ENCODE results near the gene XPO6.

XPO6 gene

DNA sequence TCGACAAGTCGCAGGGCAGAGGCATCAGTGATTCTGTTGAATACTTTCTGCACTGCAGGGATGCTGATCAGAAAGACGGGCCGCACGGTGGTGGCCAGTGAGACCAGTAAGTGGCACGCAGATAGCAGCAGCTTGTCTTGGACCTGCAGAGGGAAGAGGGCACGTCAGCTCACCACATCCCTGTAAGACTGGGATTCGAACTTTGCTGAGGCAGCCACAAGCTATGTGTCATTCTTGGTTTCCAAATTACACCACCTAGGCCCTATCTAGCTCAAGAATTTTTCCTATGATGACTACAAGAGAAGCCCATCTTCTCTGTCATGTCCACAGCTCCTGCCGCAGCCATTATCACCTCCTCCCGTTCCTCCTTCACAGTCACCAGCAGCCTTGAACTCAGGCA, 98.9 kb downstream of the XPO6 start:
- Histone ChIP-seq H3K36me3 (ENCODE audit: control insufficient read depth in 2 of 2, insufficient read depth in 2 of 2, low read length in 2 of 2) (peaks cover 46 to 51% of the 10 kb centered on the region in 2 donors), H3K27ac (ENCODE audit: low read length) (no peak overlapping the region), H3K4me1 (ENCODE audit: control insufficient read depth, insufficient read depth, low read length) (no peaks in the 10 kb centered on the region), H3K27me3 (ENCODE audit: control insufficient read depth in 1 of 2, insufficient read depth in 2 of 2, low read length in 2 of 2) (no peaks in the 10 kb centered on the region), H3K9me3 (ENCODE audit: control insufficient read depth in 2 of 2, low read length in 2 of 2) (no peaks in the 10 kb centered on the region), H3K4me3 (ENCODE audit: low read length in 2 of 2) (no peak overlapping the region), H3K9ac (ENCODE audit: low read length in 2 of 2) (no peak overlapping the region)

DNA sequence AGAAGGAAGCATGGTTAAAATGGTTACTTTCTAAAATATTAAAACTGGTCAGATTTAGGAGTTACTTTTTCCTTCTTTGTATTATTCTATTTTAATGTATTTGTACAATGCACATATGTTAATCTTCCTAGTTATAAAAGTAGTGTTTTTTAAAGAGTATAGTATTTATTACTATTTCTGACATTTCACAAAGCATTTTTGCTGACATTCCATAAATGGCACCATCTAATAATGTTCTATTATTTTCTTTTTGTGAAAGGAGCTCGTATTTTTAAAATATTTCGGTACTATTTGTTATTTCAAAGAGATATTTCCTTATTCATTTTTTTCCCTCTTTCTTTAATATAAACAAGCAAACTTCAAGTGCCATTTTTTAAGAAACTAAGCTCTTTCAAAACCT, 100.8 kb downstream of the XPO6 start:
- H3K27me3 ChIP-seq (ENCODE audit: control insufficient read depth in 1 of 2, insufficient read depth in 2 of 2, low read length in 2 of 2), result no peaks in the 10 kb centered on the region
- no peak overlapping the region for H3K27ac ChIP-seq (ENCODE audit: low read length)
- peaks cover 62 to 63% of the 10 kb centered on the region in 2 donors for H3K36me3 ChIP-seq (ENCODE audit: control insufficient read depth in 2 of 2, insufficient read depth in 2 of 2, low read length in 2 of 2)
- H3K9me3 ChIP-seq (ENCODE audit: control insufficient read depth in 2 of 2, low read length in 2 of 2), result no peaks in the 10 kb centered on the region
- H3K4me3 ChIP-seq (ENCODE audit: low read length in 2 of 2), result no peak overlapping the region
- no peaks in the 10 kb centered on the region for H3K4me1 ChIP-seq (ENCODE audit: control insufficient read depth, insufficient read depth, low read length)
- no peak overlapping the region for H3K9ac ChIP-seq (ENCODE audit: low read length in 2 of 2)

DNA sequence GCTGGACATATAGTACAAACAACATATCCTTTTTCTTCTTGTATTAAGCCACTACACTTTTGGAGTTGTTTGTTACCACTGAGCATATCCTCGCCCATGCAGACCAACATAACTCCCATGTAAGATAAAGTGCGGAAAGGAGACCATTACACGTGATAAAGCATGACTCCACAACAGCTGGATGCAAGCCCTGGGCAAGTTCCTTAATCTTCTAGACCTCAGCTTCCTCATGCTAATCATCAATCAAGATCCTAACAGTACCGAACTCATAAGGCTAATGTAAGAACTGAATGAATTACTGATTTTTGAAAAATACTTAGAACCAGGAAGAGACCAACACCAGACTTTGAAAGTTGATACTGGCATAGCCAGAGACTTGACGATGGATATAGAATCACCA, 101.3 kb downstream of the XPO6 start:
- no peaks in the 10 kb centered on the region for H3K9me3 ChIP-seq (ENCODE audit: control insufficient read depth in 2 of 2, low read length in 2 of 2)
- H3K4me3 ChIP-seq (ENCODE audit: low read length in 2 of 2), result no peak overlapping the region
- H3K4me1 ChIP-seq (ENCODE audit: control insufficient read depth, insufficient read depth, low read length), result no peaks in the 10 kb centered on the region
- peaks cover 64% of the 10 kb centered on the region in 2 donors for H3K36me3 ChIP-seq (ENCODE audit: control insufficient read depth in 2 of 2, insufficient read depth in 2 of 2, low read length in 2 of 2)
- H3K27me3 ChIP-seq (ENCODE audit: control insufficient read depth in 1 of 2, insufficient read depth in 2 of 2, low read length in 2 of 2), result no peaks in the 10 kb centered on the region
- no peak overlapping the region for H3K9ac ChIP-seq (ENCODE audit: low read length in 2 of 2)
- no peak overlapping the region for H3K27ac ChIP-seq (ENCODE audit: low read length)

DNA sequence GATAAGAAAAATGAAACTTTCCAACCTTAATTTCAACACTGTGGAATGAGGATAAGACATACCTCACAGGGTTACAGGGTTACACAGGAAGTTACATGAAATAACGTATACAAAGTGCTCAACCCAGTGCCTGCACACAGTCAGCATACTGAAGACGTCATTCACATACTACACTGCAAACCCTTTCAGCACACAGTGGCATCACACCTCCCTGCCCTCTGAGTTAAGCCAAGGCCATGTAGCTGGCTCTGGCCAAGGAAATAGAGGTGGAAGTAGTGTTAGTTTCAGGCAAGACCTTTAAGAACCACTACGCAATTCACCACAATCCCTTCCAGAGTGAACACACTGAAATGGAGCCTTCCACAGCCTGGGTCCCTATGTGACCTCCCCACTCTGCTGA, 101.7 kb downstream of the XPO6 start:
- Histone ChIP-seq H3K27me3 (ENCODE audit: control insufficient read depth in 1 of 2, insufficient read depth in 2 of 2, low read length in 2 of 2) (no peaks in the 10 kb centered on the region), H3K4me3 (ENCODE audit: low read length in 2 of 2) (no peak overlapping the region), H3K4me1 (ENCODE audit: control insufficient read depth, insufficient read depth, low read length) (no peaks in the 10 kb centered on the region), H3K36me3 (ENCODE audit: control insufficient read depth in 2 of 2, insufficient read depth in 2 of 2, low read length in 2 of 2) (peaks cover 65 to 66% of the 10 kb centered on the region in 2 donors), H3K9ac (ENCODE audit: low read length in 2 of 2) (no peak overlapping the region), H3K27ac (ENCODE audit: low read length) (no peak overlapping the region), H3K9me3 (ENCODE audit: control insufficient read depth in 2 of 2, low read length in 2 of 2) (no peaks in the 10 kb centered on the region)

DNA sequence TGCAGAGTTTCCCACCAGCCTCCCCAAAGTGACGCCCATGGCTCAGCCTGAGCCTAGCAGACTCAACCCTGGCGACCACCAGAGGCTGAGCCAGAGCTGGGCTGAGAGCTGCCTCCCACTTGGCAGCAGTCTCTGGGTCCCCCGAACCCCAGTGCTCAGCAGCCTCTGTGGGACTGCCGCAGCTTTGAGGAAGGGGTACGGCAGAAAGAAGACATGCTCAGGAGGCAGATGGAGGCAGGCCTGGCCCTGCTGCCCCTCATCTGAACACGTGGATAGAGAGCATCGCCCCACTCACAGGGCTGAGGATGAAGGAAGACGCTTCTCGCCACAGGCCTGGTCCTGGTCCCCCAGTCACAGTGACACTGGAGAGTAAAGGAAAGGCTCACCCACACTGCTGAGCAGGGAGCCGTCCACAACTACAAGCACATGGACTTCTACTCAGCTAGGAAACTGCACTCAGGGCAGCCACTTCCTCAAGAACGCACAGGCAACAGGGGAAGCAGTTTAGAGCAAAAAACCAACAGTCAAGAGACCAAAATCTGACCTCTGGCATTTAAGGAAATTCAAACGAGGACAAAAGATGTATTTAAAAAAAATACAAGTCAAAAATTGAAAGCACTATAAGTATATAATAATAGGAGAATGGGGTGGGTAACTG, 103.0 kb downstream of the XPO6 start:
- Histone ChIP-seq H3K4me1 (ENCODE audit: control insufficient read depth, insufficient read depth, low read length) (no peaks in the 10 kb centered on the region), H3K9ac (ENCODE audit: low read length in 2 of 2) (no peak overlapping the region), H3K27me3 (ENCODE audit: control insufficient read depth in 1 of 2, insufficient read depth in 2 of 2, low read length in 2 of 2) (no peaks in the 10 kb centered on the region), H3K36me3 (ENCODE audit: control insufficient read depth in 2 of 2, insufficient read depth in 2 of 2, low read length in 2 of 2) (peaks cover 69 to 76% of the 10 kb centered on the region in 2 donors), H3K4me3 (ENCODE audit: low read length in 2 of 2) (no peak overlapping the region), H3K27ac (ENCODE audit: low read length) (no peak overlapping the region), H3K9me3 (ENCODE audit: control insufficient read depth in 2 of 2, low read length in 2 of 2) (no peaks in the 10 kb centered on the region)

DNA sequence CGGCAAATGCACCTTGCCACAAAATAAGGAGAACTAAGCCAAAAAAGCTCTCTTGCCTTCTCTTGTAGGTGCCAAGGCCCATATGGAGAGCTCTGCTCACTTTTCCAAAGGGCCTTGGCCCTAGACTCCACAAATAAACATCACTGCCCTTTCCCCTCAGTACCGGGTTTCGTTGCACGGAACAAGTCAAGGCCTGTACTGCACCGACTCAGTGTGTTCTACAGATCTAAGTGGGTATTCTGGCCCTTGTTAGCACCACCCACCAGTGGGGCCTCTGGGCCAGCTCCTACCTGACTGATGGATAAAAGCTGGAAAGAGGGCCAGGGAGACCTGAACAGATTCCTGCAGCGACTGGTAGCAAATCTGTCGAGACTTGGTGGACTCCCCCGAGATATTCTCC, 104.5 kb downstream of the XPO6 start:
- peaks cover 68 to 80% of the 10 kb centered on the region in 2 donors for H3K36me3 ChIP-seq (ENCODE audit: control insufficient read depth in 2 of 2, insufficient read depth in 2 of 2, low read length in 2 of 2)
- H3K4me3 ChIP-seq (ENCODE audit: low read length in 2 of 2), result no peak overlapping the region
- no peaks in the 10 kb centered on the region for H3K4me1 ChIP-seq (ENCODE audit: control insufficient read depth, insufficient read depth, low read length)
- H3K9me3 ChIP-seq (ENCODE audit: control insufficient read depth in 2 of 2, low read length in 2 of 2), result no peaks in the 10 kb centered on the region
- no peak overlapping the region for H3K9ac ChIP-seq (ENCODE audit: low read length in 2 of 2)
- H3K27ac ChIP-seq (ENCODE audit: low read length), result no peak overlapping the region
- no peaks in the 10 kb centered on the region for H3K27me3 ChIP-seq (ENCODE audit: control insufficient read depth in 1 of 2, insufficient read depth in 2 of 2, low read length in 2 of 2)

DNA sequence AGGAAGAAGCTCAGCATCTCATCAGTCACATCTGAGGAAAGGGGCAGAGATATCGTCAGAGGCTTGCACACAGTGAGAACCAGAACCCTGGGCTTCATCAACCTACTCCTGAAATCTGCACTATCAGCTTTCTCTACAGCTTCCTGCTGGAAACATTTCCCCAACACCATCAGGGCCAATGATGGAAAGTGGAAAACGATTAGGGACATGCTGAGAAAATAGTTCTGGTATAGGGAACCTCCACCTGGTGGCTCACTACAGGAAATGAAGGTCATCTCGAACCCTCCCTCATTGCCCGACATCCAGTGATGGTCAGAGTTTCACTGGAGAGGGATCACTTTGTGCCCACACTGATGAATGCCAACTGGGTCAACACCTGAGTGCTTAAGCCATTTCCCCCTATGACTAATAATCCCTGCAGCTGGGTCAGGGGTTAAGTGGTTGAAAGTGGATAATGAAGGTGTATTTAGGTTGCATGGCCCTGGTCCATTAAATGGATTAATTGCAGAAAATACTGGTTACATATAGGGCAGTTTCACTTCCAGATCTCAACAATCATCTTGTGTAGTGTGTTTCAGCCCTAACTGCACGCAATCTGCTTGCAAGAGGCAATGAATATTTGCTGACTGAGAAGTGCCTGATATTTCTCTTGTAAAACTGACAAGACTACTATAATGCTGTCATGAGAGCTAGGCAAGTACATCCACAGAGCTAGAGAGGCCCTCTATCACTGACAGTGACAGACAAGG, 105.1 kb downstream of the XPO6 start:
- Histone ChIP-seq H3K27me3 (ENCODE audit: control insufficient read depth in 1 of 2, insufficient read depth in 2 of 2, low read length in 2 of 2) (no peaks in the 10 kb centered on the region), H3K4me1 (ENCODE audit: control insufficient read depth, insufficient read depth, low read length) (no peaks in the 10 kb centered on the region)

DNA sequence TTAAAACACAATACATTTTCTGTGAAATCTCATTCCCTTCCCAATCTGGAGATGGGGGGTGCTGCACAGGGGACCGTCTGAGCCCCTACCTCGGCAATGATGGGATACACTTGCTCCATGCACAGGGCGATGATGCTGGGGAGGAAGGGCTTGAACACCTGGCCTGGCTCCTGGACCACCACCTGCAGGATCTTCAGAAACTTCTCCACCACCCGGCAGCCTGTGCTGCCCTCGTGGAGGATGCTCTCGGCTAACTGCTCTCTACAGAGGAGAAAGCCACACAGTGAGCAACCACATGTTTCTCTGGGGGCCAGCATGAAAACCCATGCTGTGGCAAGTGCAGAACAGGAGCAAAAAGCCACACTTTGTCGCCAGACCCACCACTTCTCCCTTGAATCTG, 105.8 kb downstream of the XPO6 start:
- no peak overlapping the region for H3K9ac ChIP-seq (ENCODE audit: low read length in 2 of 2)
- no peaks in the 10 kb centered on the region for H3K4me1 ChIP-seq (ENCODE audit: control insufficient read depth, insufficient read depth, low read length)
- no peak overlapping the region for H3K27ac ChIP-seq (ENCODE audit: low read length)
- peaks cover 72 to 85% of the 10 kb centered on the region in 2 donors for H3K36me3 ChIP-seq (ENCODE audit: control insufficient read depth in 2 of 2, insufficient read depth in 2 of 2, low read length in 2 of 2)
- no peak overlapping the region for H3K4me3 ChIP-seq (ENCODE audit: low read length in 2 of 2)
- no peaks in the 10 kb centered on the region for H3K27me3 ChIP-seq (ENCODE audit: control insufficient read depth in 1 of 2, insufficient read depth in 2 of 2, low read length in 2 of 2)
- no peaks in the 10 kb centered on the region for H3K9me3 ChIP-seq (ENCODE audit: control insufficient read depth in 2 of 2, low read length in 2 of 2)

More for the DNA sequence above, 105.1 kb downstream of the XPO6 start:
- Histone ChIP-seq H3K36me3 (ENCODE audit: control insufficient read depth in 2 of 2, insufficient read depth in 2 of 2, low read length in 2 of 2) (peaks cover 67 to 80% of the 10 kb centered on the region in 2 donors), H3K27ac (ENCODE audit: low read length) (no peak overlapping the region), H3K9me3 (ENCODE audit: control insufficient read depth in 2 of 2, low read length in 2 of 2) (no peaks in the 10 kb centered on the region), H3K9ac (ENCODE audit: low read length in 2 of 2) (no peak overlapping the region), H3K4me3 (ENCODE audit: low read length in 2 of 2) (no peak overlapping the region)

DNA sequence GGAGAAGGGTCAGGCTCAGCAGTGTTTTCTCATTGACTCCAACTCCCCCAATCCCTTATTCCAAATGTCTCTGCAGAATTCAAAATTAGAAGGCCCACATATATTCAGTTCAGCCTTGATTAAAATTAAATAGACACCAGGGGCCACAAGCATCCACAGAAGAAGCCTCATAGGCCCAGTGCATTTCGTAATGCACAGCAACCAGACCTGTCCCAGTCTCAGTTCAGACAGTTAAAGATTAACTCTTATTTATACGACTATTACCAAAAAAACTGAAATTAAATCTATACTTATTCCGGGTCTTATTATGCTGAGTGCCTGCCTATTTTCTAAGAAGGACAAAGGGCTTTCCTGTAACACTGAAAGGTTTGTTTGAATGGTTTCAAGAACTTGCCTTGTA, 106.5 kb downstream of the XPO6 start:
- no peak overlapping the region for H3K4me3 ChIP-seq (ENCODE audit: low read length in 2 of 2)
- H3K27me3 ChIP-seq (ENCODE audit: control insufficient read depth in 1 of 2, insufficient read depth in 2 of 2, low read length in 2 of 2), result no peaks in the 10 kb centered on the region
- no peak overlapping the region for H3K9ac ChIP-seq (ENCODE audit: low read length in 2 of 2)
- H3K36me3 ChIP-seq (ENCODE audit: control insufficient read depth in 2 of 2, insufficient read depth in 2 of 2, low read length in 2 of 2), result peaks cover 76 to 87% of the 10 kb centered on the region in 2 donors
- no peaks in the 10 kb centered on the region for H3K9me3 ChIP-seq (ENCODE audit: control insufficient read depth in 2 of 2, low read length in 2 of 2)
- H3K27ac ChIP-seq (ENCODE audit: low read length), result no peak overlapping the region
- H3K4me1 ChIP-seq (ENCODE audit: control insufficient read depth, insufficient read depth, low read length), result no peaks in the 10 kb centered on the region

DNA sequence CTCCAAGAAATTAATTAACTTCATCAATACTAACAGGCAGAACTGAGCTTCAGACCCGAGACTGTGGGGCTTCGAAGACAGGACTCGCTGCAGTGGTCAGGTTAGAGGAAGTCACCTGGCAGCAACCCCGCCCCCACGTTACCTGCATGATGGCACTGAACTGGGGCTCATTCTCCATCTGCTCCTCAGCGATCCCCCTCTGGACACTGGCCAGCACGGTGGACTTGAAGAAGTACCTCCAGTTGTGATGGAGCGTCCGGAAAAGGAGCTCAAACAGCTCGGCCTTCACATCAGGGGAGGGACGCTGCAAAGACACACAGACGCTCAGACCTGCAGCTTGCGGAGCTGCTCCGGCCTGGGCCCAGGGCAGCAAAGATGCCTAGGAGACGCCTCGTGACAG, 107.4 kb downstream of the XPO6 start:
- no peak overlapping the region for H3K9ac ChIP-seq (ENCODE audit: low read length in 2 of 2)
- no peak overlapping the region for H3K4me3 ChIP-seq (ENCODE audit: low read length in 2 of 2)
- no peak overlapping the region for H3K27ac ChIP-seq (ENCODE audit: low read length)
- no peaks in the 10 kb centered on the region for H3K9me3 ChIP-seq (ENCODE audit: control insufficient read depth in 2 of 2, low read length in 2 of 2)
- H3K36me3 ChIP-seq (ENCODE audit: control insufficient read depth in 2 of 2, insufficient read depth in 2 of 2, low read length in 2 of 2), result peaks cover 77 to 82% of the 10 kb centered on the region in 2 donors
- no peaks in the 10 kb centered on the region for H3K4me1 ChIP-seq (ENCODE audit: control insufficient read depth, insufficient read depth, low read length)
- no peaks in the 10 kb centered on the region for H3K27me3 ChIP-seq (ENCODE audit: control insufficient read depth in 1 of 2, insufficient read depth in 2 of 2, low read length in 2 of 2)

All from stomach smooth muscle (tissue), 2 donors.